Activated T-helper 1 cell treated with anti-CD3 and anti-CD28 coated beads, Interleukin-12 subunit alpha, Interleukin-12 subunit beta, Interleukin-2, Interleukin-4 antibody, amounts not matched to agents 30 ng/mL and 10 ng/mL and 1 ng/mL, durations not matched to agents 14 hours and 24 hours and 36 hours (primary cell): ENCODE data around the gene SUCLG1. TPM values are rescaled to one million over a fixed set of nuclear protein-coding genes. Genes with fewer than 3 reads are reported as not detected.
"Not testable (repeated sequence)": the region's sequence is repeated elsewhere in the genome, so short reads cannot be mapped to it uniquely, and the experiment has no call there.

Experiments
- DNase-seq: peaks from one replicate; pipeline ENCODE4 v3.0.0; 2021; ENCODE audit warnings: low spot score
- H3K27ac Mint-ChIP-seq: one replicate; pipeline ENCODE4 v1.8.0; 2021; ENCODE audit warnings: mild to moderate bottlenecking, mixed read lengths
- H3K27me3 Mint-ChIP-seq: one replicate; pipeline ENCODE4 v1.8.0; 2022; ENCODE audit warnings: mild to moderate bottlenecking, moderate library complexity, mixed read lengths; ENCODE audit not compliant: insufficient read depth
- H3K36me3 Mint-ChIP-seq: one replicate; pipeline ENCODE4 v1.8.0; 2021; ENCODE audit warnings: low read depth, mixed read lengths
- H3K4me1 Mint-ChIP-seq: one replicate; pipeline ENCODE4 v1.8.0; 2021; ENCODE audit warnings: low read depth, mixed read lengths
- H3K4me3 Mint-ChIP-seq: one replicate; pipeline ENCODE4 v1.8.0; 2021; ENCODE audit warnings: mild to moderate bottlenecking, moderate library complexity, mixed read lengths
- H3K9me3 Mint-ChIP-seq: one replicate; pipeline ENCODE4 v1.8.0; 2021; ENCODE audit warnings: mixed read lengths
- intact Hi-C: fragments of 100-400 bp; cut with micrococcal nuclease; formaldehyde crosslinking; loops from one replicate; pipeline ENCODE4 v1.15.1; 2024
- total RNA-seq: library from RNA; stranded (reverse); gene quantifications from 2 replicates; pipeline ENCODE4 v1.2.3, GENCODE V29; 2022

SUCLG1 gene
- total RNA-seq, 1 donor from 2014 or later: 66.6 TPM

DNA sequence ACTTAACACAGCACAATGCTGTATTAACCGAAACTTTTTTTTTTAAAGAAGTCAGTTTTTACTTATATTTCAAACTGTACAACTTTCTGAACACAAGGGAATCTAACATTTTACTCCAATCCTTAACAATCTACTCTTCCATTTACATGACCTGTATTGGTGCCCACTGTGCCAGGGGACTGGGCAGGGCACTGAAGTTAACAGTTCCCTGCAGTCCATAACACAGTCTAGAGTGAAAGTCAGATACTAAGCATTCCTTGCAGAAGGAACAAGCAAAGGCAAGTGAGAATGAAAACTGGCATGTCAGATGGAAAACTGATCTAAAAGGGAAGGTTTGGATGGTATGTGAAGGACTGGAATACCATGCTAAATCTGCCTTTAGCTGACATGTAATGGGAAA is 29.8 kb downstream of the SUCLG1 start:
- peaks cover 43% of the 10 kb centered on the region for H3K36me3 Mint-ChIP-seq
- H3K9me3 Mint-ChIP-seq: no peaks in the 10 kb centered on the region
- no peak overlapping the region for H3K4me3 Mint-ChIP-seq
- no peak overlapping the region for H3K27ac Mint-ChIP-seq
- intact Hi-C loops: no loop called here
- no peaks in the 10 kb centered on the region for H3K4me1 Mint-ChIP-seq
- H3K27me3 Mint-ChIP-seq: no peaks in the 10 kb centered on the region
- no peak for DNase-seq

DNA sequence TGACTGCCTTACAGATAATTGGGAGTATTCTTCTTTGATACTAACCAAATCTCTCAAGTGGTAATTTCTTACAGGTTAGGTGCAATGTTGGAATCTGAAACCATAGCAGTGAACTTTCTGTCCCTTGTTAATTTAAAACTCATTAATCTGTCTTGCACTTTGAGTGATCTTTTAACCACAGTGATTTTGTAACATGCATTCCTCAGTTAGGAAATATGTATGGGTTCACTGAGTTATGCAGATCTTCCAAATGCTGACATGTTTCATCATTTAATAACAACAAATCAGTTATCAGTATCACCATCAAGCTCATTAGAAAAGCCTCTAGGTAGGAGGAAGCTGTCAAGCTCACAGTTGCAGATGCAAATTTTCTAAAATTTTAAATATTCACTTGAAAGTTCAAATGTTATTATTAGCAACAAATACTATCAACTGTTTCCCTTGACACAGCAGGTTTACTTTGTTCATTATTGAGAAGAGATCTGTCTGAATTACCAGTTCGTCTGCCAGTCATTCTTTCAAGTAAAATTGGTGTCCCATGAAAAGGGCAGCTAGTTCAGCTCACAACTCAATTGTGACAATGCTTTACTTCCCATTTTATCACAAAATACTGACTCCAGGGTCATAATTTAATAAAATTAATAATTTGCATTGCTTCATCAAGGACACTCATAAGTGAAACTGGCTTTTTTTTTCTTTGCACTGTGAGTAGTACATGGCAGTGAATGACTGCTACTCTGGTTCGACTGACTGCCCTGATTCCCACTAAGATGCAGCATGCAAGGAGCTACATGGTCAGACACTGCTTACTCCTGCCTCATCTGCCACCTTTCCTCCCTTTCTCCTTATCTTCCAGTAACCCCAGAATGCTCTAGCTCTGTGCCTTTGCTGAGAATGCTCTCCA is 31.6 kb downstream of the SUCLG1 start:
- H3K36me3 Mint-ChIP-seq: peaks cover 48% of the 10 kb centered on the region
- no peak for DNase-seq
- no peaks in the 10 kb centered on the region for H3K9me3 Mint-ChIP-seq
- no peak overlapping the region for H3K4me3 Mint-ChIP-seq
- no peak overlapping the region for H3K27ac Mint-ChIP-seq
- H3K27me3 Mint-ChIP-seq: no peaks in the 10 kb centered on the region
- intact Hi-C loops: no loop called here
- no peaks in the 10 kb centered on the region for H3K4me1 Mint-ChIP-seq

DNA sequence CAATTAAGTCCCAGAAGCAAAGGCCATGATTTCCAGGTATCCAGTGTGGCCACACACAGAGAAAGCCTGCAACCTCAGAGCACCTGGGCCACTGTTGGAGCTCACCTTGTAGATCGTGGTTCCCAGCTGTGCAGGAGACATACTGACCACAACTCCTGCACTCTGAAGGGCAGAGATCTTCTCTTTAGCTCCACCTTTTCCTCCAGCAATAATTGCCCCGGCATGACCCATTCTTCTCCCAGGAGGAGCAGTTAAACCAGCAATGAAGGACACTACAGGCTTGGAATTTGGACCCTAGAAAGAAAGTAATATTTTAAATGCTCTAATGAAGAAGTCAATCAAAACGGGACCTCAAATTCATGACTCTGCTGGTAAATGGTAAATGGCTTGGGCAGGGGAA is 33.8 kb downstream of the SUCLG1 start:
- Mint-ChIP-seq H3K27me3 (no peaks in the 10 kb centered on the region), H3K4me3 (no peak overlapping the region)

DNA sequence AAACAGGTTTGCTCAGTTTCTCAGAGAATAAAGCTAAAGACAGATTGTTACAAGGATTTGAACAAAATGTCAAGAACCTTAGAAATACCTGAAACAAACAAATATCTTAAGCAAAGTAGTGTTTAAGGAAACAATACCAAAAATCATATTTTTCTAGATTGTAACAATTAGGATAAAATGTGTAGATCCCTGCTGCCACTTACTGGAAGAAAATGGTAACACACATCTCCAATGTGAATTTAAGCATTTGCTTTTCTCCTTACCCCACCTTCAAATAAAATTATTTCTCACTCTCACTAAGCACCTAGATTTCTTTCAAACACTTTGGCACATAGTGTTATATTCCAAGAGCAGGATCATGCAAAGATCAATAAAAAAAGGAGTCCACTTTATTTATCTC is 34.9 kb downstream of the SUCLG1 start:
- DNase-seq: no peak
- peaks cover 26% of the 10 kb centered on the region for H3K36me3 Mint-ChIP-seq
- H3K9me3 Mint-ChIP-seq: no peaks in the 10 kb centered on the region
- no peaks in the 10 kb centered on the region for H3K27me3 Mint-ChIP-seq
- no peak overlapping the region for H3K4me3 Mint-ChIP-seq
- H3K4me1 Mint-ChIP-seq: no peaks in the 10 kb centered on the region
- intact Hi-C loops: no loop called here
- no peak overlapping the region for H3K27ac Mint-ChIP-seq

More for the DNA sequence above, 33.8 kb downstream of the SUCLG1 start:
- Mint-ChIP-seq H3K27ac (no peak overlapping the region), H3K9me3 (no peaks in the 10 kb centered on the region), H3K4me1 (no peaks in the 10 kb centered on the region), H3K36me3 (peaks cover 35% of the 10 kb centered on the region)
- intact Hi-C loops: no loop called here
- DNase-seq: no peak

DNA sequence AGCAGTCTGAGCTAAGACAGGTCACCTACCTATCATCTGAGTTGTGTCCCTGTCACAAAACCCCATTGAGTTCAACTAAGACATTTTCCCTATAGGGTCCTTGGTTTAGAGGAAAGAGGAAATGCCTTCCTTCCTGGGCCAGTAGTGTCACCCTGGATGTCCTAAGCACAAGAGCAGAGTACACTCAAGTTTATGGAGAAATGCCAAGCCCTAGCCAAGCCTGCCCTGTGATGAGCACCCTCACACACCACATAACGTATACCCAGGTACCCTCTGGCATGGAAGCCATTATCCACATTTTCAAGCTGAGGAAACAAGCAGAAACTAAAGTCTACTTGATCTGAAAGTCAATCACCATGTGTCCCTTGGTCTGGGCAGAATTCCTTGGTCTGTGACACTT is 37.3 kb downstream of the SUCLG1 start:
- H3K36me3 Mint-ChIP-seq: peaks cover 16% of the 10 kb centered on the region
- intact Hi-C loops: no loop called here

DNA sequence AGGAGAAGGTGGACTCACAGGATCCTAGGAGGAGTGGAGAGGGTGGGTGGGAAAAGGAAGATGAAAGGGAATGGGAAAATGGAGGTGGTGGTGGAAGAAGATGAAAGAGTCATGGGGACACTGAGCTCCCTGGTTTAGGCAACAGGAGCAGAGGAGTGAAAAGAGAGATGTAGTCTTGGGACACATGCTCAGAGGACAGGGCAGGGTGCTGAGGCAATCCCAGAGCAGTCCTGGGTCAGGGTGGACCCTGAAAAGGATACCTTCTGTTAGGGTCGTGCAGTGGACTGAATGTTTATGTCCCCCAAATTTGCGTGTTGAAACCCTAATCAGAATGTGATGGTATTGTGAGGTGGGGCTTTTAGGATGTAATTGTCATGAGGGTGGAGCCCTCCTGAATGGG is 37.9 kb downstream of the SUCLG1 start:
- intact Hi-C loops: no loop called here

More for the DNA sequence above, 37.3 kb downstream of the SUCLG1 start:
- Mint-ChIP-seq H3K27me3 (no peaks in the 10 kb centered on the region), H3K4me1 (peaks cover 7% of the 10 kb centered on the region), H3K27ac (no peak overlapping the region), H3K9me3 (no peaks in the 10 kb centered on the region), H3K4me3 (no peak overlapping the region)
- no peak for DNase-seq

DNA sequence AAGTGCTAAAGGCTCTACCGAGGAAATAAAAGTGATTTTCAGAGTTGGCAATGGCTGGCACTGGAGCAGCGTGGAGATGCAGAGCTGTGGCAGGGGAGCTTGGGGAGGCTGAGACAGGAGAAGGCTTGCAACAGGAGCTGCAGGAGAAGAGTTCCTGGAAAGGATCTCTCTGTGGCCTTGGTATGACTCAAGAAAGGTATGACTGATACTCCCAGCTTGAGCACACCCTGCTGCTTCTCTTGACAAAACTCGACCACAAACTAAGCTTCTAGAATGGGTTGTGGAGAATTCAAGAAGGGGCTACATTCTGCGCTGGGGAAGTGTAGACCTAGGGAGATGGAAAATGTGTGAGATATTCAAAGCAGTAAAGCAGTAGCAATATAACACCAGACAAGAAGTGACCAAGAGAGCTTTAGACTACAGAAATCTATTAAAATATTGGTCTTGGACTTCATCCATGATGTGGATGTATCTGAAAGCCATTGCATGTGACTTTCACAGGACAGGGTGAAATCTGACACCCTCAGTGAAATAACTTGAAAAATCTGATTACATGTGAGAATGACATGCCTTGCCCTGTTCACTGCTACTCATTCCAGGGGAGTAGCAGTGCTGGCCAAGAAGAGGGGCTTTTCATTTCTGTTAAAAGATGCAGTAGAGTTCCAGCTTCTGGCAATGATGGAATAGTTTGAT is 41.5 kb downstream of the SUCLG1 start:
- peaks cover 5% of the 10 kb centered on the region for H3K27me3 Mint-ChIP-seq
- DNase-seq: no peak
- H3K9me3 Mint-ChIP-seq: no peaks in the 10 kb centered on the region
- no peak overlapping the region for H3K4me3 Mint-ChIP-seq
- H3K36me3 Mint-ChIP-seq: no peaks in the 10 kb centered on the region
- intact Hi-C loops: no loop called here
- H3K27ac Mint-ChIP-seq: no peak overlapping the region
- H3K4me1 Mint-ChIP-seq: peaks cover 7% of the 10 kb centered on the region

More for the DNA sequence above, 37.9 kb downstream of the SUCLG1 start:
- Mint-ChIP-seq H3K9me3 (no peaks in the 10 kb centered on the region), H3K27ac (no peak overlapping the region), H3K27me3 (no peaks in the 10 kb centered on the region), H3K4me3 (no peak overlapping the region), H3K4me1 (peaks cover 7% of the 10 kb centered on the region), H3K36me3 (peaks cover 16% of the 10 kb centered on the region)
- DNase-seq: no peak

DNA sequence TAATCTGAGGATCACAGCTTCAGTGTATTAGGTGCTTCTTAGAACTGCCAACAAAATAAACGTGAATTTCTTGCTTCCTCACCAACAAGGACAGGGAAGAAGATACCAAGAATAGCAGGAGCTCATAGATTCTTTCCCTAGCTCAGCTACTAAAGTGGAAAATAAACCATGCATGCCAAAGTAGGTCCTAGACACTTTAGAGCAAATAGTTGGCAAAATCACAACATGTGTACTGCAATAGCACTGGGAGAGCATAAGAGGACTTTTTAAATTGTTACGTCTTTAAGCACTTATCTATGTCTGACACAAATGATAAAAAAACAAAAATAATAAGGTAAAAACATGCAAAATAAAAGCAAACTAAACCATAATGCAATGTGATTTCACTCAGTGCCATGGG is 49.5 kb downstream of the SUCLG1 start:
- intact Hi-C loops: no loop called here

DNA sequence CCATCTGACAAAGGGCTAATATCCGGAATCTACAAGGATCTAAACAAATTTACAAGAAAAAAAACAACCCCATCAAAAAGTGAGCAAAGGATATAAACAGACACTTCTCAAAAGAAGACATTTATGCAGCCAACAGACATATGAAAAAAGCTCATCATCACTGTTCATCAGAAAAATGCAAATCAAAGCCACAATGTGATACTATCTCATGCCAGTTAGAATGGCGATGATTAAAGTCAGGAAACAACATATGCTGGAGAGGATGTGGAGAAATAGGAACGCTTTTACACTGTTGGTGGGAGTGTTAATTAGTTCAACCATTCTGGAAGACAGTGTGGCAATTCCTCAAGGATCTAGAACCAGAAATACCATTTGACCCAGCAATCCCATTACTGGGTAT is 57.0 kb downstream of the SUCLG1 start:
- H3K36me3 Mint-ChIP-seq, intact Hi-C loops, H3K4me3 Mint-ChIP-seq, H3K27me3 Mint-ChIP-seq, H3K9me3 Mint-ChIP-seq, H3K4me1 Mint-ChIP-seq, DNase-seq, H3K27ac Mint-ChIP-seq: not testable (repeated sequence)

More for the DNA sequence above, 49.5 kb downstream of the SUCLG1 start:
- Mint-ChIP-seq H3K27me3 (peaks cover 7% of the 10 kb centered on the region), H3K27ac (no peak overlapping the region), H3K36me3 (no peaks in the 10 kb centered on the region), H3K4me1 (no peaks in the 10 kb centered on the region), H3K4me3 (no peak overlapping the region), H3K9me3 (no peaks in the 10 kb centered on the region)
- DNase-seq: no peak

DNA sequence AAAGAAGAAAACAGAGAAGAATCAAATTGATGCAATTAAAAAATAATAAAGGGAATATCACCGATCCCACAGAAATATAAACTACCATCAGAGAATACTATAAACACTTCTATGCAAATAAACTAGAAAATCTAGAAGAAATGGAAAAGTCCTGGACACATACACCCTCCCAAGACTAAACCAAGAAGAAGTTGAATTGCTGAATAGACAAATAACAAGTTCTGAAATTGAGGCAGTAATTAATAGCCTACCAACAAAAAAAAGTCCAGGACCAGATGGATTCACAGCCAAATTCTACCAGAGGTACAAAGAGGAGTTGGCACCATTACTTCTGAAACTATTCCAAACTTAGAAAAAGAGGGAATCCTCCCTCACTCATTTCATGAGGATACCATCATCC is 59.2 kb downstream of the SUCLG1 start:
- H3K4me1 Mint-ChIP-seq, H3K27ac Mint-ChIP-seq, H3K4me3 Mint-ChIP-seq, H3K9me3 Mint-ChIP-seq, DNase-seq, intact Hi-C loops, H3K36me3 Mint-ChIP-seq, H3K27me3 Mint-ChIP-seq: not testable (repeated sequence)

DNA sequence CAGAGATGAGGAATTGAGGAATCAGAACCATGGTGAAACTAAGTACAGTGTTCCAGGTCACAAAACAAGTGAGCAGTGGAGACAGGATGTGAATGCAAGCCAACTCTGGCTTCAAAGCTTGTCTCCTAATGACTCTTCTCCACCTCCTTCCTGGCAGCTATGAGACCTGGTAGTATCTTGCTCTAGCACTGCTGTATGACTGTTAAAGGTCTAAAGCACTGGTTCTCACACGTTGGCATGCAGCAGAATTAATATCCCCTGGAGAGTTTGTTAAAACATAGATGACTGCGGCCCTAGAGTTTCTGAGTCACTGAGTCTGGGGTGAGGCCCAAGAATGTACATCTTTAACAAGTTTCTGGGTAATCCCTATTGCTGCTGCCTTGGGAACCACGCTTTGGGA is 63.3 kb downstream of the SUCLG1 start:
- no peaks in the 10 kb centered on the region for H3K36me3 Mint-ChIP-seq
- H3K4me1 Mint-ChIP-seq: no peaks in the 10 kb centered on the region
- peaks cover 5% of the 10 kb centered on the region for H3K27me3 Mint-ChIP-seq
- H3K27ac Mint-ChIP-seq: no peak overlapping the region
- intact Hi-C loops: no loop called here
- H3K4me3 Mint-ChIP-seq: no peak overlapping the region
- no peak for DNase-seq
- H3K9me3 Mint-ChIP-seq: no peaks in the 10 kb centered on the region

DNA sequence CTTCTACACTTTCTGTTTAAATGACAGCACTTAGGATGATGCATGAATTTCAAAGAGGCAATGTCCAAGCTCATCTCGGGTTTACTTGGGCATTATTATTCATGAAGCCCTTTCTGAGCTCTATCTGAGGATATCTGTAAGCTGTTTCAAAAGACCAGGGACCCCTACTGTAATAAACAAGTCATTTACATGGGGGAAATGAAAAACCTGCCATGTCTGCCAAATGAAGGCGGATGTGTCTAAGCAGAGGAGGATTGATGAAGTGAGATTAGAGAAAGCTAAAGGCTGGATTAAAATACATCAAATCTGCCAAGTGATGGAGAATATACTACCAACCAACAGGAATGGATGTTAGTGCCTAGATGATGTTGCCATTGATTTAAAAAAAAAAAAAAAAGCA is 64.5 kb downstream of the SUCLG1 start:
- peaks cover 5% of the 10 kb centered on the region for H3K27me3 Mint-ChIP-seq

DNA sequence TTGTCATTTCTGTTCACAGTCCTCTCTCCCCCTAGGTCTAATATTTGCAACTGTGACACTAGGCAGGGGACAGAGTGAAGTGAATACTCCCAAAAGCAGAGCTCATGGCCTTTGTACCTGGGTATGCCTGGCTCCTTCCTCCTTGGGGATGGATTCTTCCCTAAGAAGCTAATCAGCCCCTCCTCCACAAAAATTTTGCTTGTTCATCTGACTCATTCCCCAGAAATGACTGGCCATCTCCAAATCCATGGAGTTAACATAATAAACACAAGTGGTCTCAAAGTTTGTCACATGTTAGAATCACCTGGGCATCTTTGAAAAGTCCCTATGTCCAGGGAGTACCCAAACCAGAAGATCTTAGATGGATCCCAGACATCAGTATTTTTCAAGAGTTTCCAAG is 65.3 kb downstream of the SUCLG1 start:
- Mint-ChIP-seq H3K27ac (no peak overlapping the region), H3K36me3 (no peaks in the 10 kb centered on the region), H3K4me1 (no peaks in the 10 kb centered on the region), H3K4me3 (no peak overlapping the region), H3K27me3 (peaks cover 5% of the 10 kb centered on the region), H3K9me3 (no peaks in the 10 kb centered on the region)
- DNase-seq: no peak
- intact Hi-C loops: no loop called here

More for the DNA sequence above, 64.5 kb downstream of the SUCLG1 start:
- Mint-ChIP-seq H3K4me3 (no peak overlapping the region), H3K36me3 (no peaks in the 10 kb centered on the region), H3K4me1 (no peaks in the 10 kb centered on the region), H3K9me3 (no peaks in the 10 kb centered on the region), H3K27ac (no peak overlapping the region)
- intact Hi-C loops: no loop called here
- DNase-seq: no peak
